GM21786 (cell line): ENCODE measurements around the gene ENAH.
"Not testable (repeated sequence)": the region's sequence is repeated elsewhere in the genome, so short reads cannot be mapped to it uniquely, and the experiment has no call there.

Experiments used
- ATAC-seq: cut with Tn5 transposase; IDR thresholded peaks from one replicate; pipeline ENCODE4 v1.9.1; 2021; ENCODE audit not compliant: unreplicated experiment

The ENAH gene

DNA sequence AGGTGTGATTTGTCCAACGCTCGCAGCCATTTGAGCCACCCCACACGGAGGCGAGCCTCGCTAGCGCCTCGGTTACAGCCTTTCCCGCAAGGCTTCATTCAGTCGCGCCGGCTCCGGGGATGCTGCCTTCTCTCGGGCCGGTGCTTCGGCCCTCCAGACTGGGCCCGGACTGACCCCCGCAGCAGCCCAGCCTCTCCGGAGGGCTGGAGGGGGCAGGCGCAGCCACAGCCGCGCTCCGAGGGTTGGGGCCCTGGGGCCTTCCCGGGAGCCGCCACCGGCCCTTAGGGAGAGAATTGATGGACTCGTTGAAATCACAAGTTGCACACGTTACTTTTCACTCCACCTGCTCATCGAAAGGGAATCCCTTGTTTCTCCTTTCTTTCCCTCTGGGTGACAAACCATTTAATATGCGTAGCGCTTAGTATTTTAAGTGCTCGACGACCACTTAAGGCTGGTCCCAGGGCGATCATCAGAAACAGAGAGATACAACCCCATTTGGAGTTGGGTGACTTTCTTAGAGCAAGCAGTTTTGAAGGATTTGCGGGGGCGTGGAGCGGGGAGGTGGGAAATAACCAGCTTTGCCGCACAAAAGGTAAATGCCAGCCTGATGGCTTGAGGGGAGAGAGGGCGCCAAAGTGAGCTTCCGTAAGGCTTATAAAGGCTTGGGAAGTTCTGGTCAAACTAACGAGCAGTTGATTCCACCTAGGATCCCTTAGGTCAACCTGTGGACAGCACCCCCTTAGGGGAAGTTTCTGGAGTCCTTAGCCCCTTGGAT is 24.6 kb upstream of the ENAH start:
- ATAC-seq, result no peak

DNA sequence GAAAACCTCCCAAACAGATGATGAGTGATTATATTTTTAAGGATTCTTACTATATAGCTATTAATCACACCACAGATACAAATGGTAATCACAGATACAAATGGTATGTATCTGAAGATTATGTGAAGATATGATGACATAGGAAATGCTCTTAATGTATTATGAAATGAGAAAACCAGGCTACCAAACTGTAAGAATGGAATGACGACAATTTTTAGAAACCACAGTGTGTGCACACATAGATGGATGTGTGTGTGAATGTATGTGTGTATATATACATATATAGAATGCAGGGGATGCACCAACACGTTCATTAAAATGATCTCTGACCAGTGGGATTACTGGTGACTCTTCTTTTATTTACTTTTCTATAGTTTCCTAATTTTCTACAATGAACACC is 21.5 kb upstream of the ENAH start:
- ATAC-seq, result no peak

DNA sequence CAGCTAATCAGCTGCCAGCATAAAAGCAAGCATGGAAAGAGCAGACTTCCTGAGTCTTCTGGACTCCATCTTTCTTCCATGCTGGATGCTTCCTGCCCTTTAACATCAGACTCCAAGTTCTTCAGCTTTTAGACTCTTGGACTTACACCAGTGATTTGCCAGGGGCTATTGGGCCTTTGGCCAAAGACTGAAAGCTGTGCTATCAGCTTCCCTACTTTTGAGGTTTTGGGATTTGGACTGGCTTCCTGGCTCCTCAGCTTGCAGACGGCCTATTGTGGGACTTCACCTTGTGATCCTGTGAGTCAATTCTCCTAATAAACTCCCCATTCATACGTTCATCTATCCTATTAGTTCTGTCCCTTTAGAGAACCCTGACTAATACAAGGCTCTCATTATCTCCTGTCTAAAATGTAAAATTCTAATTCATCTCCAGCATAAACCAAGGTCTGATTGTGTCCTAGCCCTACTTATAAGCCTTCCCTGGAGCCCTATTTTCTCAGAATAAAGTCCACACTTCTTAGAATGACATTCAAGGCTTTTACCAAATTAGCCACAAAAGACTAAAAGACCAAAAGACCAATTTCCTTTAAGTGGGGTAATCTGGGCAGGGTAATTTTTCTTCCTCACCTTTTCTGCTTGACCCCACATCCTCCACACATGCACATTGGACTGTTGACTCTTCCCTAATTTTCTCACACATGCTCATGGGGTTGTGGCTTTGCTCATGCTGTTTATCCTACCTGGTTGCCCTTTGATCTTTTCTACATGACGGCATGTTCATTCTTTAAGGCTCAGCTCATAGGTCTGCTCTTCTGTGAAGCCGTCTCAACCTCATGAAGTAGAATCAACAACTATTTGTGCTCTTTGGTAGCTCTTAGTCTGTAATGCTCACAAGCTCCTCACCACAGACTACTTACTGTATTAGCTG is 18.1 kb upstream of the ENAH start:
- ATAC-seq, result no peak

DNA sequence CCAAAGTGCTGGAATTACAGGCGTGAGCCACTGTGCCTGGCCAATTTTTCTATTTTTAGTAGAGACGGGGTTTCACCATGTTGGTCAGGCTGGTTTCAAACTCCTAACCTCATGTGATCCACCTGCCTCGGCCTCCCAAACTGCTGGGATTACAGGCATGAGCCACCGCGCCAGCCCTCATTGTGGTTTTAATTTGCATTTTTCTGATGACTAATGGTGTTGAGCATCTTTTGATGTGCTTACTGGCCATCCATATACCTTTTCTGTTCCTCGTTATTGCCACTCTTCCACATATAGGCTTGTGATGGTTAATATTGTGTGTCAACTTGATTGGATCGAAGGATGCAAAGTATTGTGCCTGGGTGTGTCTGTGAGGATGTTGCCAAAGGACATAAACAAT is 17.4 kb upstream of the ENAH start:
- no peak for ATAC-seq

DNA sequence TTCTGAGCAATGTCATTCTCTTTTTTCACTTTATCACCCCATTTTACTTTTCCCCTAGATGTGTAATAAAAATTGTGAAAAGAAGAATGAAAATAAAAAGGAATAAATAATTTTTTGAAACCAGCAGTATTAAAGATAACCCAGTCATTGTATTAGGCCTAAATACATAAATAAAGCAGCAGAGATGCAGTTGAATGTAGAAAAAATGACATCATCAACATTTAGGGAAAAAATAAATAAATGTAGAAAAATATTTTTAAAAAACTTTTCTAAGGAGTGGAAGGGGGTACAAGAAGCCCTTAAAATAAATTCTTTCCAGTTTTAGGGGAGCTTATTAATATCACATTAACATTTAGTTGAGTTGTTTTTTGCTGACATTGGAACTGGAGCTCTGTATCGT is 15.3 kb upstream of the ENAH start:
- no peak for ATAC-seq

DNA sequence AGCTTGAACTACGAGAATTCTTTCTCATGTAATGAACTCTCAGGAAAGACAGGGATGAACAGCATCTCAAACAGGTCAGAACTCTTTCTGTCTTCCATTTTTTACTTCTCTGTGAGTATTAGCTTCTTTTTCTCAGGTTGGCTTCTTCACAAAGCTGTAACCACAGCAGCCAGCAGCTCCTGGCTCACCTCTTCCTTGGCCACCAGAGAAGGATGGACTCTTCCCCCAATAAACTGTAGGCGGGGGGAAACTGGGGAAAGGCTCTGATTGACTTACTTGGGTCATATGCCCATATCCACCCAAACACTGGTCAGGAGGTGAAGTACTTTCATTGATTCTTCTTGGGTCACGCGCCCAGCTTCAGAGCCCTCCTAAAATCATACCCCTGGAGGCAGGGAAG is 14.4 kb upstream of the ENAH start:
- no peak for ATAC-seq

DNA sequence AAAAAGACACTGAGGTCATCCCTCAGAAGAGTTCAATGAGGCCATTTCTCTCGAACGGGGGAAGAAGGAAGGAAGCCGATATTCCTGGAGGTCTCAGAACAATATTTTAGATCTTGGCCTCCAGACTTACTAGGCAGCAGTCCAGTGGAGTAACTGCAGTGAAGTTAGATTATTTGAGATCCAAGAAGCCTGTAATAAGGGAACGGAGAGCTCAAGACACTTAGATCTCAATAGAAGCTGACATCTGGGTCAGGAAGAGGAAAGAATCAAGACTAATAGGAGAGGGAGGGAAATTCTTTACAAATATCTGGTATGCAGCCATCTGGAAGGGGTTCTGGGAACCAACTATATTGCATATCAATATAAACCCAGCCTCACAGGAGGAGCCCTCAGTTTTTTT is 13.6 kb upstream of the ENAH start:
- no peak for ATAC-seq

DNA sequence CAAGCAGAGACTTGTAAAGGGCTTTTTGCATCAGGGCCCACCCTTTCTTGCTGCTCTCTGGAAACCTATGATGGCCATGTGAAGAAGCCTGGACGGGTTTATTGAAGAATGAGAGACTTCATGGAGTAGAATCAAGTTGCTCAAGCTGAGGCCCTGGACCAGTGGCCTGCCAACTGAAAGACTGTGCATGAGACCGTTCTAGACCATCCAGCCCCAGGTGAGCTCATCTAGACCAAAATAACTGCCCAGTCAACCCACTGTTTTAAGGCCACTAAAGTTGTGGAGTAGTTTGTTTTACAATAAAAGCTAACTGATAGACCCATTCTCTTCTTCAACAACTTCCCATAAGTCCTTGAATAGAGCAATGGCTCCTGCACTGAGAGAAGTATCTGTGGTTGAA is 11.8 kb upstream of the ENAH start:
- no peak for ATAC-seq

DNA sequence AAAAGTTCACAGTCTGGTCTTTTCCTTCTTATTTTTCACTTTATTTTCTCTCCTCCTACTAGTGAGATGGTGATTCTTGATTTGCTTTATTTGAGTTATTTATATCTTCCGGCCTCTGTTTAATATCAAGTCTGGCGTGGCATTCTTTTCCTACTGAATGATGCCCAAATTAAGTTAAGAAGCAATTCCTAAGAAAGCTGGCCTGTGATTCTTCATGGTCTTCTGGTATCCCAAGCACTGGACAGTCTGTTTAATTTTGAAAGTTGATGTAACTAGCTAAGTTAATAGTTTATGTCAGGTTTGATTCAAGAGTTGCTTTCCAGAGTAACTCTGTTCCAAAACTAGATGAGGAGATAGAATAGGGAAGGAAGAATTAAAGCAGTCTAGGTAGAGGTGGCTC is 9.2 kb upstream of the ENAH start:
- ATAC-seq, result no peak

DNA sequence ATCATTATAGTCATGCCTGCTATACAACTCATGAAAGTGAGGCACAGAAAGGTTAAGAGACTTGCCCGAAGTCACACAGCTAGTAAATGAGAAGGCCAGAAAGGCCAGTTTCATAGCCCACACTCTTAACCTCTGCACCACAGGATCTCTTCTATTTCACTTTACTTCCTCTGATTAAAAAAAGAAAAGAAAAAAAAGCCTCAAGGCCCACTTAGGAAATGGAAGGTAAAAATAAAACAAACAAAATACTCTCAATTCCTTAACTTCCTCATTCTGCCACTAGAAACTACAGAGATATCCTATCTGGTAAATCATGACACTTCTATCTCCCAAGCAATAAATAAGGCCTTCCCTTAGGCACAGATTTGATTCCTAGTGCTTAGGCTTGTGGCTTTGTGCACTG is 7.6 kb upstream of the ENAH start:
- no peak for ATAC-seq

DNA sequence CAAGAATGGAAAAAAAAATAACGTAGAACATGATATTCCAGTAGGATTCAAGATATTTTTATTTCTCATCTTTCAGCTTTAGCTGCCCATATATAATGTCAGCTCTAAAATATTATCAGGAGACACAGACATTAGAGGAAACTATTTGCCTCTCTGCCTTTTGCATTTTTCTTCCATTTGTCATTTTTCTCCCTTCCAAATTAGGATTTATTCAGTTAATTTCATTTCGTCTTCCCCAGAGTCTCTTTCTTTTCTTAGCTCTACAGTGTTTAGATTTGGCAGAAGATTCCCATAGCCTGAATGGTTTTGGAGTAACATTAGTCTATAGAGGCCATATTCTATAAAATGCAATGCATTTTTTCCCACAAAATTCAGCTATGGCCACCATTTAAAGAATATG is 5.1 kb upstream of the ENAH start:
- ATAC-seq, result no peak

DNA sequence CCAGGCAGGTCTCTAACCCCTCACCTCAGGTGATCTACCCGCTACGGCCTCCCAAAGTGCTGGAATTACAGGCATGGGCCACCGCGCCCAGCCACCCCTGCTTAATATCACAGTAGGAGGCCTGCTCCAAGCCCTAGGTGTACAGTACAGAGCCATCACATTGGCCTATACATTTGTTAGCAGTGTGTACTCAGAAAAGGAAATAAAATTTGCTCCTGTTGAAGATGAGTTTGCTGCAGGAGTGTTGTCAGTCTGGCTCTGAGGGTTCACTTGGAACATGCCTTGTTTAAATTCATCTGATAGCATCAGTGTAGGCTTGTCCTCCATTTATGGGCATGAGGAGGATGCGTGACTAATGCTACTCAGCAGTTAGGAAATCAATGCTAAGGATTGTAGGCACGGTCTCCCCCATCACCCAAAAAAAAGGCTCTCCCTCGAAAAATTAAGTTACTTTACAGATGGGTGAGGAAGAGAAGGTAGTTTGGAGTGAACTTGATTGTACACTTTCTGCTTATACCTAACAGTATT is 4.6 kb upstream of the ENAH start:
- ATAC-seq, result no peak

DNA sequence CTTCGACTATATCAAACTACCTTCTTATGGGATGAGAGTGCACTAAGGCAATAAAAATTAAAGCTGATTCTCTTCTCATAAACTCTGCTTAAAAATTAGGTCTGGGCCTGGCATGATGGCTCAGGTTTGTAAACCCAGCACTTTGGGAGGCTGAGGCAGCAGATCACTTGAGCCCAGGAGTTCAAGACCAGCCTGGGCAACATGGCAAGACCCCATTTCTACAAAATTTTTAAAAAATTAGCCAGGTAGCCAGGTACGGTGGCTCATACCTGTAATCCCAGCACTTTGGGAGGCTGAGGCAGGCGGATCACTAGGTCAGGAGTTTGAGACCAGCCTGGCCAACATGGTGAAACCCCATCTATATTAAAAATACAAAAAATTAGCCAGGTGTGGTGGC is 3.3 kb upstream of the ENAH start:
- ATAC-seq, result not testable (repeated sequence)

DNA sequence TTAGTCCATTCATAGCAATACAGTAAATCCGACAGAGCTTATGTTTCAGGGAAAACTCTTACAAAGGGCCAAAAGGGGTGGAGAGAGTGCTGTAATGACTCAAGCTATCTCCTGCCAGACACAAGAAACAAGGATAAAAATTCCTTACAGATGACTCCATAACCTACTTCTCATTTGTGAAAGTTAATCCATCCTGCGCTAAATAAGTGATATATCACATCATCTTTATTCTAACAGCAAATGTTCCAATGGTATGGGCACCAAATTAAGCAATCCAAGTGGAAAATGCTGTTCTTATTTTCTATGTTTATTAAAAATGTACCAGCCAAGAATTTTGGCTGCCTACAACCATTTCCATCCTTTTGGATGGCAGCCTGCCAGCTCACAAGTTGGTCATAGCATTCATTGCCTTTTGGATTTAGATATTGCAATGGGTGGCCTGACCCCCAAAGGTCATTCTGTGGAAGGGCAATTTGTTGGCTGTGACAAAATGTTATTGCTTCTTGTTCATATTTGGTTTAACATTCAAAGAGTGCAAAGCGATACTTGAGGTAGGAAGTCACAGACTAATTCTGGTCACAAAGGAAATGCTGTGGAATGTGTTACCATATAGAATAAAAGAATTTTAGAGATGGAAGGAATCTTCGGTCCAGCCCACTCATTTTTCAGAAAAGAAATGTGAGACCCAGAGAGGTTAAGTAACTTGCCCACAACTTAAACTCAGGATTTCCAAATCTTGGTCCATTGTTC is 2.8 kb upstream of the ENAH start:
- no peak for ATAC-seq

DNA sequence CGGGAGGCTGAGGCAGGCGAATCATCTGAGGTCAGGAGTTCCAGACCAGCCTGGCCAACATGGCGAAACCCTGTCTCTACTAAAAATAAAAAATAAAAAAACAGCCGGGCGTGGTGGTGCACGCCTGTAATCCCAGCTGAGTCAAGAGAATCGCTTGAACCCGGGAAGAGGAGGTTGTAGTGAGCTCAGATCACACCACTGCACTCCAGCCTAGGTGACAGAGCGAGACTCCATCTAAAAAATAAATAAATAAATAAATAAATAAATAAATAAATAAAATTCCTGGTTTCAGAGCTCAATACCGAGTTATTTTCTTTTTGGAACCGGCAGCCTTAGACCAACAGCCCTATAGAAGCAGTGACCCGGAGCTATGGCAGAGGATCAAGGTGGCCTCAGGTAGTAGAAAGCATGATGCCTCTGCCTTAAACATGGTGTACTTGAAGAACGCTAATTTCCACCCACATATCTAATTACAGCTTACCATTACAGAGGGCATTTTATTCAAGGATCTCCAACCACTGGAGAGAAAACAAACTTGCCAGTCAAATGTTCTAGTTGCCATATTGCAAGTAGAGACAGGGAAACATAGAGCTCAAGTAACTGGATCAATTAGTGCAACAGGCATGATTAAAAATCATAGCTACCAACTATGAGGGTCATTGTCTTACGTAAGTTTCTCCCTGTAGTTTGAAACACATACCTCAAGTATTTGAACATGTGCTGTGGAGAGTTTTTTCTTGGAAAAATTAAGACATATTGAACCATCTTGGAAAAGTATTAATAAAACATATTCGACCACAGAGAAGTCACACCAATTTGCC is 2.0 kb upstream of the ENAH start:
- no peak for ATAC-seq

DNA sequence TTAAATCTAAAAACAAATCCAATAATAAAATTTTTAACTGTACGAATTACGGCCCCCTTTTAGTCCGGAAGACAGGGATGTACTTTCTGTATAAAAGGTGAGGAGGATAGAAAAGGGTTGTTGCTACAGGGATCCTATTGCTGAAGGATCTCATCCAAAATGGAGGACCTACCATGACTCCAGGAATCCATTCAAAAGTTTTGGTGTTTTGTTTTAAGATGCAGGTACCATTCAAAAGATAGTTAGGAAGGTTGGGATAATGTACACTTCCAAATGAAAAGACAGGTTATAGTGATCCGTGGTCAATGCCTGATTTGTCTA is 1.3 kb upstream of the ENAH start:
- ATAC-seq, result no peak

DNA sequence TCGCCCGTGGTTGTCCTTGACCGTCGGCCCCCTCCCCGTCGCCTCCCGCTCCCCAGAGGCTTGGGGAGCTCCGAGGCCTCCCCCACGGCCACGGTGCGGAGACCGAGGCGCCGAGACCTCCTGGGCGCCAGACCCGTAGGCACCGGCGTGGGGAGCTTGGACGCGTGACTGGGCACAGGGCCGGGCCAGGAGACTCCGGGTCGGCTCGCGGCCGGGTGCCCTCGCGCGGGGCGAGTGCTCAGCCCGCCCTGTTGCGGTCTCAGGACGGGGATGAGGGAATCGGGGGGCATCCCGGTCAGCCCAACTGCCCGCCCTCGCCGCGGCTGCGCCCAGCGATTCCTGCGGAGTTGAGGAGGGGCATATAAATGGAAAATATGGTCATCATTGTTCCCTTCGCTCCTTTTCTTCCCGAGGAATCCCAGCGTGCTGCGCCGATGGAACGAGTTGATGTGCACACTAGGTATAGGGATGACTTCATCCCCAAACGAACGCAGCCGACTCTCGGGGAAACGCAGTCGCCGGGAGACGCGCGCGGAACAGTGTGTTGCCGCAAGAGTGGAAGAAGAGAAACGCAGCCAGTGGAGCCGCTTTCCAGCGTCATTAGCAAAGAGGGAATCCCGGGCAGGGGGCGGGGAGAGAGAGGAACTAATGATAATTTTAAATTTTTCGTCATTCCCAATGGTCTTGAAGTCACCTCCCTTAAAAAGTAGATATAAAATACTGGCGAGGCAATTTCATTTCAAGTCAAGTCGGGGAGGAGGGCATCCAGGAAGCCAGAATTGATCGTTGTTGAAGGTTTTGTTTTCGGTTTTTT is 747 bp upstream of the ENAH start:
- ATAC-seq, result no peak

DNA sequence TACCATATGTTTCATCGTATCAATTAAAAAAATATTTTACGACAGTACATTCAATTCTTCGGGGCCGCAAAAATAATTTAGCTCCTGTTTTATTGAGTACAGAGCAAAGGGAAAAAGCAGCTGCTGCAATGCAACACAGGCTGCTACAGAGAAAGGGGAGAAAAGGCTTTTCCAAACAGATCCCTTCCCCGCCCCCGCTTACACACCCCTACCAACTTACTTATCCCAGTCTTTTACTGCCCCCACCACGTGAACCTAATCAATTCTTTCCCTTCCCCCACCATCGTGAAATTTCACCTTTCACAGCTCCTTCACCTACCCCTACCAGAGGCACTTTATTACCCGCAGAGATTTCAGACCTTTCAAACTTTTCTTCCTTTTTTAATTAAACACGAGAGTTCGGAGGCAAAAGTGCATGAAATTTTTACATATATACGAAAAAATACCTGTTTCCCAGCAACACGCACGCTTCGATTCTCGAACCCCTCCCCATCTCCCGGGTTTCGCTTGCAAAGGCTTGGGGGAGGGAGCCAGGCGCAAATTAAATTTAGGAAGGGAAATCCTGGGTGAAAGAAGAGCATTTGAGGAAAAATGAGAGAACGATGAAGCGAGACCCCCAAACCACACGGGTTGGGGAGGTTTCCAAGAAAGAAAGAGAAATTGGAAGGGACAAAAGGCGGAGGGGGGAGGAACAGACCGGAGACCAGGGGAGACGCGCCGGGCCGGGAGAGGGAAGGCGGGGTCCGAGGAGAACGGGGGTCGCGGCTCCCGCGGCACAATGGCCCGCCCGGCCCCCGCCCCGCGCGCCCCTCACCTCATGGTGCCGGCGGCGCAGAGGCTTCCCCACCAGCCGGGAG is 823 bp downstream of the ENAH start:
- no peak for ATAC-seq

DNA sequence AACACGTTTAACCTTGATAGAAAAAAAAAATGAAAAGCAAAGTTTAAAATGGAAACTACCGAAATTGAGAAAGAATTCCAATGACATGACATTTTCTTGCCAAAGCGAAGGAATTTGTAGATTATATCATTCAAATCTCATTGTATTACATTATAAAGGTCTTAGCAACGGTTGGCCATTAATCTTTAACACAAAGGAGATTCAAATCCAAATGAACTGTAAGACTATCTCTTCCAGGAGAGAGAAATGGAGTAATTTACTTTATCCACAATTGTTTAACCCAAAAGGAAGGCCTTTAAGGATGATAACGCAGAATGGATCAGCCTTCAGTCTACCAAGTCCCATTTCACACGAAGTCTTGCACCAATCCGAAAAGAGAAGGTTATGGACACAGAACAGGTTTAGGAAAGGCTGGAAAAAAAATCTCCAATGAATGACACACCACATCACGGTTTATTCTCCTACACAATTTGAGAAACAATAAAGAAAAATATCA is 1.5 kb downstream of the ENAH start:
- ATAC-seq, result no peak
